Measurements from ENCODE around the gene SLC8A3. TPM values are rescaled to one million over a fixed set of nuclear protein-coding genes. Genes with fewer than 3 reads are reported as not detected.

The SLC8A3 gene
- total RNA-seq, 1 experiment from 2014 or later = not detected

- H3K9me2 ChIP-seq (ENCODE audit: insufficient read depth) = no peaks in the 10 kb centered on the region
- ChIA-PET POLR2A (no interaction called here), CTCF (no interaction called here), RAD21 (ENCODE audit: low non-redundant PET in 1 of 2, low total read pairs in 2 of 2, uncharacterized antibody in 2 of 2, unreplicated experiment in 2 of 2) (no interaction called here)
- H3K79me2 ChIP-seq (ENCODE audit: insufficient read depth, low read length) = no peaks in the 10 kb centered on the region
- no peaks in the 10 kb centered on the region for H3K4me1 ChIP-seq (ENCODE audit: control insufficient read depth in 1 of 2, insufficient read depth in 2 of 2, low read length in 2 of 2)
- no TSS peak for BruUV-seq (replicated peaks)
- ATAC-seq = no peak
- TF ChIP-seq REST (IDR thresholded peaks at IDR 0.05; ENCODE audit: low read depth) (no peak), EGR1 (IDR thresholded peaks at IDR 0.05; ENCODE audit: low read depth) (no peak), SIN3A (IDR thresholded peaks at IDR 0.05; ENCODE audit: low read depth) (no peak), POLR2AphosphoS5 (IDR thresholded peaks at IDR 0.05; ENCODE audit: low read depth, low read length) (no peak)
- TF ChIP-seq, protein P1, sequence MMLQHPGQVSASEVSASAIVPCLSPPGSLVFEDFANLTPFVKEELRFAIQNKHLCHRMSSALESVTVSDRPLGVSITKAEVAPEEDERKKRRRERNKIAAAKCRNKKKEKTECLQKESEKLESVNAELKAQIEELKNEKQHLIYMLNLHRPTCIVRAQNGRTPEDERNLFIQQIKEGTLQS (IDR thresholded peaks at IDR 0.05) = no peak
- TF ChIP-seq, protein P2, sequence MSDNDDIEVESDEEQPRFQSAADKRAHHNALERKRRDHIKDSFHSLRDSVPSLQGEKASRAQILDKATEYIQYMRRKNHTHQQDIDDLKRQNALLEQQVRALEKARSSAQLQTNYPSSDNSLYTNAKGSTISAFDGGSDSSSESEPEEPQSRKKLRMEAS (IDR thresholded peaks at IDR 0.05) = no peak
- no peak overlapping the region for H2AFZ ChIP-seq (ENCODE audit: low read depth, low read length, poor library complexity, severe bottlenecking)
- intact Hi-C loops (cut with micrococcal nuclease) = no loop called here
- no peak overlapping the region for H3K9ac ChIP-seq (ENCODE audit: low read length)
- H3K36me3 ChIP-seq (ENCODE audit: control insufficient read depth in 1 of 2, insufficient read depth in 2 of 2, low read length in 2 of 2) = no peaks in the 10 kb centered on the region
- H3K27ac ChIP-seq (ENCODE audit: low read depth, low read length) = no peak overlapping the region
- H4K20me1 ChIP-seq (ENCODE audit: insufficient read depth) = no peaks in the 10 kb centered on the region
- H3K9me3 ChIP-seq (ENCODE audit: control insufficient read depth in 1 of 2, insufficient read depth in 1 of 2, low read depth in 1 of 2, low read length in 2 of 2) = no peaks in the 10 kb centered on the region
- no peak for DNase-seq (ENCODE audit: low read depth, low spot score)
- no peak overlapping the region for H3K4me2 ChIP-seq (ENCODE audit: low read length)
- no peak overlapping the region for H3K4me3 ChIP-seq (replicated peaks in 1 of 2; ENCODE audit: low read depth in 1 of 2, low read length in 2 of 2)
- H3K27me3 ChIP-seq (ENCODE audit: insufficient read depth, low read length) = no peaks in the 10 kb centered on the region
Observed at GRCh38 chr14:70009961-70010360, 178.8 kb downstream of the SLC8A3 start.
